HepG2 (cell line): ENCODE data around the gene AP5Z1. TPM values are rescaled to one million over a fixed set of nuclear protein-coding genes. Genes with fewer than 3 reads are reported as not detected.

Source experiments
- CBX2 ChIP-seq, 2 experiments: fragments of 200-600 bp in 1 of 2; sonication (generic); formaldehyde crosslinking in 1 of 2; IDR thresholded peaks; 2 replicates each; pipeline versions ENCODE4 v1.7.0 to v1.8.1; 2018 to 2022; ENCODE audit warnings: low read depth in 2 of 2, low read length in 1 of 2, mild to moderate bottlenecking in 1 of 2, missing genetic modification reagents in 1 of 2
- CSRNP1 ChIP-seq: sonication (generic); formaldehyde crosslinking; IDR thresholded peaks from 2 replicates; pipeline ENCODE4 v1.8.1; 2023; ENCODE audit warnings: mild to moderate bottlenecking, missing genetic modification reagents
- KIAA2018 ChIP-seq: sonication (generic); formaldehyde crosslinking; IDR thresholded peaks from 2 replicates; pipeline ENCODE4 v1.5.0; 2020; ENCODE audit warnings: mild to moderate bottlenecking, missing genetic modification reagents, borderline replicate concordance
- ZBTB42 ChIP-seq: sonication (generic); formaldehyde crosslinking; IDR thresholded peaks from 2 replicates; pipeline ENCODE4 v1.5.0; 2020; ENCODE audit warnings: mild to moderate bottlenecking, missing genetic modification reagents
- ZNF3 ChIP-seq: IDR thresholded peaks from 2 replicates; pipeline ENCODE4 v1.7.0; 2017; ENCODE audit warnings: inconsistent platforms
- ZNF740 ChIP-seq: sonication (generic); formaldehyde crosslinking; IDR thresholded peaks from 2 replicates; pipeline ENCODE4 v1.4.0; 2020; ENCODE audit warnings: missing genetic modification reagents
- ZNF780A ChIP-seq: sonication (generic); formaldehyde crosslinking; IDR thresholded peaks from 2 replicates; pipeline ENCODE4 v1.8.0; 2022; ENCODE audit warnings: mild to moderate bottlenecking, missing genetic modification reagents, moderate library complexity
- ZSCAN22 ChIP-seq: sonication (generic); formaldehyde crosslinking; IDR thresholded peaks from 2 replicates; pipeline ENCODE4 v1.4.0; 2020; ENCODE audit warnings: mild to moderate bottlenecking, missing genetic modification reagents
- polyA plus RNA-seq, 8 experiments: library from polyadenylated mRNA; depleted of rRNA in 3 of 8; stranded (reverse) in 7 of 8; unstranded in 1 of 8; fragments of >200 nt; fragmentation: Illumina TruSeq in 4 of 8; extraction: Trizol in 4 of 8; gene quantifications; 2 replicates each; pipeline versions ENCODE4 v1.2.1 to v1.2.3, GENCODE V29; 2011 to 2016; ENCODE audit warnings: low read depth in 4 of 8, missing spikeins in 1 of 8, mixed read lengths in 1 of 8; ENCODE audit not compliant: insufficient read depth in 1 of 8
- total RNA-seq, 5 experiments: library from RNA; depleted of rRNA; stranded (reverse); fragments of >200 nt; fragmentation: Illumina TruSeq; extraction: Trizol; gene quantifications; 2 replicates each; pipeline ENCODE4 v1.2.3, GENCODE V29; 2016; ENCODE audit warnings: low read depth in 1 of 5
- TF ChIP-seq, protein P1 (sequence below): sonication (generic); formaldehyde crosslinking; IDR thresholded peaks from 2 replicates; pipeline ENCODE4 v1.4.0; 2020; ENCODE audit warnings: mild to moderate bottlenecking, low read depth, missing genetic modification reagents
- TF ChIP-seq, protein P2 (sequence below): fragments of 450-650 bp; IDR thresholded peaks from 2 replicates; pipeline ENCODE4 v1.6.1; 2017; ENCODE audit warnings: mild to moderate bottlenecking
- TF ChIP-seq, protein P3 (sequence below): sonication (generic); formaldehyde crosslinking; IDR thresholded peaks from 2 replicates; pipeline ENCODE4 v1.4.0; 2020; ENCODE audit warnings: mild to moderate bottlenecking, missing genetic modification reagents

AP5Z1 gene
- total and polyA plus RNA-seq, 2 of the 13 experiments (the other 11 are each of a cell fraction or from before 2014, with no cell fraction given), result 9.3 to 15.1 TPM

DNA sequence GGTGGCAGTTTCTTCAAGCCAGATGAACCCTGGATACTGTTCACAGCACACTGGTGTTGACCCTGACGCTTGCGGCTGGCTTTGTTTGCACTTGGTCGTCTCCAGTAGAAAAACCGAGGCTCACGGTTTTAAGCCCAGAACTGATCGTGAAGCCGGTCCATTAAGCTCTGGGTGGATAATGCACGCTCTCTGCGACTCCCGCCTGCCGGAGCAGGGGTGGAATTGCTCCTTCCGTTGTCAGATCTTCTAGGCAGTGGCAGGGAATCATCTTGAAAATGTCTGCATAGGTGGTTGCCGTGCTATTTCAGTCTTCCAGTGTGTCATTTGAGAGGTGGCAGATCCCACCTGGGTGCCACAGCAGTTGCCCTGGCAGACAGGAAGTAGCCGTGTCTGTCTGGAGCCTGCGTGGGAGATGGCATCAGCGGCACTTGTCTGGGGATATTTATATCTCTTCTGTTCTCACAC, 35.9 kb upstream of the AP5Z1 start (continued):
- no peak for TF ChIP-seq KIAA2018 (CRISPR knock-in tag)
- TF ChIP-seq, protein P1, sequence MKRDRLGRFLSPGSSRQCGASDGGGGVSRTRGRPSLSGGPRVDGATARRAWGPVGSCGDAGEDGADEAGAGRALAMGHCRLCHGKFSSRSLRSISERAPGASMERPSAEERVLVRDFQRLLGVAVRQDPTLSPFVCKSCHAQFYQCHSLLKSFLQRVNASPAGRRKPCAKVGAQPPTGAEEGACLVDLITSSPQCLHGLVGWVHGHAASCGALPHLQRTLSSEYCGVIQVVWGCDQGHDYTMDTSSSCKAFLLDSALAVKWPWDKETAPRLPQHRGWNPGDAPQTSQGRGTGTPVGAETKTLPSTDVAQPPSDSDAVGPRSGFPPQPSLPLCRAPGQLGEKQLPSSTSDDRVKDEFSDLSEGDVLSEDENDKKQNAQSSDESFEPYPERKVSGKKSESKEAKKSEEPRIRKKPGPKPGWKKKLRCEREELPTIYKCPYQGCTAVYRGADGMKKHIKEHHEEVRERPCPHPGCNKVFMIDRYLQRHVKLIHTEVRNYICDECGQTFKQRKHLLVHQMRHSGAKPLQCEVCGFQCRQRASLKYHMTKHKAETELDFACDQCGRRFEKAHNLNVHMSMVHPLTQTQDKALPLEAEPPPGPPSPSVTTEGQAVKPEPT (CRISPR knock-in tag), result no peak
- TF ChIP-seq, protein P2, sequence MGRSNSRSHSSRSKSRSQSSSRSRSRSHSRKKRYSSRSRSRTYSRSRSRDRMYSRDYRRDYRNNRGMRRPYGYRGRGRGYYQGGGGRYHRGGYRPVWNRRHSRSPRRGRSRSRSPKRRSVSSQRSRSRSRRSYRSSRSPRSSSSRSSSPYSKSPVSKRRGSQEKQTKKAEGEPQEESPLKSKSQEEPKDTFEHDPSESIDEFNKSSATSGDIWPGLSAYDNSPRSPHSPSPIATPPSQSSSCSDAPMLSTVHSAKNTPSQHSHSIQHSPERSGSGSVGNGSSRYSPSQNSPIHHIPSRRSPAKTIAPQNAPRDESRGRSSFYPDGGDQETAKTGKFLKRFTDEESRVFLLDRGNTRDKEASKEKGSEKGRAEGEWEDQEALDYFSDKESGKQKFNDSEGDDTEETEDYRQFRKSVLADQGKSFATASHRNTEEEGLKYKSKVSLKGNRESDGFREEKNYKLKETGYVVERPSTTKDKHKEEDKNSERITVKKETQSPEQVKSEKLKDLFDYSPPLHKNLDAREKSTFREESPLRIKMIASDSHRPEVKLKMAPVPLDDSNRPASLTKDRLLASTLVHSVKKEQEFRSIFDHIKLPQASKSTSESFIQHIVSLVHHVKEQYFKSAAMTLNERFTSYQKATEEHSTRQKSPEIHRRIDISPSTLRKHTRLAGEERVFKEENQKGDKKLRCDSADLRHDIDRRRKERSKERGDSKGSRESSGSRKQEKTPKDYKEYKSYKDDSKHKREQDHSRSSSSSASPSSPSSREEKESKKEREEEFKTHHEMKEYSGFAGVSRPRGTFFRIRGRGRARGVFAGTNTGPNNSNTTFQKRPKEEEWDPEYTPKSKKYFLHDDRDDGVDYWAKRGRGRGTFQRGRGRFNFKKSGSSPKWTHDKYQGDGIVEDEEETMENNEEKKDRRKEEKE, result no peak
- TF ChIP-seq ZSCAN22 (CRISPR knock-in tag), result no peak
- TF ChIP-seq ZNF740 (CRISPR knock-in tag), result no peak
- TF ChIP-seq ZNF3 (CRISPR knock-in tag), result no peak
- TF ChIP-seq CSRNP1 (CRISPR knock-in tag), result no peak
- TF ChIP-seq ZBTB42 (CRISPR knock-in tag), result no peak
- no peak for TF ChIP-seq CBX2 (IDR thresholded peaks at IDR 0.05; ENCODE audit: low read depth, low read length)
- no peak for TF ChIP-seq CBX2 (CRISPR knock-in tag; IDR thresholded peaks at IDR 0.05; ENCODE audit: low read depth)
- no peak for TF ChIP-seq ZNF780A
- TF ChIP-seq, protein P3, sequence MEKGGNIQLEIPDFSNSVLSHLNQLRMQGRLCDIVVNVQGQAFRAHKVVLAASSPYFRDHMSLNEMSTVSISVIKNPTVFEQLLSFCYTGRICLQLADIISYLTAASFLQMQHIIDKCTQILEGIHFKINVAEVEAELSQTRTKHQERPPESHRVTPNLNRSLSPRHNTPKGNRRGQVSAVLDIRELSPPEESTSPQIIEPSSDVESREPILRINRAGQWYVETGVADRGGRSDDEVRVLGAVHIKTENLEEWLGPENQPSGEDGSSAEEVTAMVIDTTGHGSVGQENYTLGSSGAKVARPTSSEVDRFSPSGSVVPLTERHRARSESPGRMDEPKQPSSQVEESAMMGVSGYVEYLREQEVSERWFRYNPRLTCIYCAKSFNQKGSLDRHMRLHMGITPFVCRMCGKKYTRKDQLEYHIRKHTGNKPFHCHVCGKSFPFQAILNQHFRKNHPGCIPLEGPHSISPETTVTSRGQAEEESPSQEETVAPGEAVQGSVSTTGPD (CRISPR knock-in tag), result no peak
